D341Med (cell line): ENCODE data around the gene NDOR1.

Experiments
- DNase-seq: peaks from one replicate; pipeline ENCODE4 v3.0.0; 2012; ENCODE audit warnings: low spot score

The NDOR1 gene

GRCh38 chr9:137262909-137263285 is 57.4 kb downstream of the NDOR1 start:
- no peak for DNase-seq

DNA sequence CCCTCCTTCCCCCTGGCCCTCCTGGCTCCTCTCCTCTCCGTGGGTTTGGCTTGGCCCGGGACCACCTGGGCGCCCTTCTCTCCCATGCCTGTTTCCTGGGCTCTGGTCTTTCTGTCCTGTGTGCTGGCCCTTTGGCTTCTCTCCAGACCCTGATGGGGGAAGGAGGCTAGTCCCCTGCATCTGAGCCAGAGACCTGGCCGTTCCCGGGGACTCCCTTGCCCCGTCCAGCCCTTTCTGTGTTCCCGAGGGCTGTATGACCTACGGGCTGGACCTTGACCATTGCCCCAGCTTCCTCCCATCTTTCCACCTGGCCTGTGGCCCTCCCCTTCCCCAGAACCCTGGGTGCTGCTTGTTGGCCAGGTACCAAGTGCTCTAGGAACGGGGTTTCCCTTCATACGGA is 58.0 kb downstream of the NDOR1 start:
- no peak for DNase-seq

DNA sequence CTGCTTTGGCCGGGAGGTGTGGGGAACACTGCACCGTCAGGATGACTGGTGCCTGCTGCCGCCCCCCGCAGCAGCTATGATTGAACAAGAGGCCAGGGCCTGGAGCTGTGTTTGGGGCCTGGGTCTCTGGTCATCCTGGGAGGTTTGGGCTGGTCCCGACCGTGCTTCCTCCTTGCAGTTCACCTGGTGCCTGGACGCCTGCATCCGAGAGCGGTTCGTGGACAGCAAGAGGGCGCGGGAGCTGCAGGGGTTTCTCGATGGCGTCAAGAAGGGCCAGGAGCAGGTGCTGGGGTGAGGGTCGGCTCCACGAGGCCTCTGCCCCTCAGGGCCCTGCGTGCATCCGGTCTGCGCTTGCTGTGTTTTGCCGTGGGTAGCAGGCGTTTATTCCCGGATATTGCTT is 58.6 kb downstream of the NDOR1 start:
- no peak for DNase-seq

DNA sequence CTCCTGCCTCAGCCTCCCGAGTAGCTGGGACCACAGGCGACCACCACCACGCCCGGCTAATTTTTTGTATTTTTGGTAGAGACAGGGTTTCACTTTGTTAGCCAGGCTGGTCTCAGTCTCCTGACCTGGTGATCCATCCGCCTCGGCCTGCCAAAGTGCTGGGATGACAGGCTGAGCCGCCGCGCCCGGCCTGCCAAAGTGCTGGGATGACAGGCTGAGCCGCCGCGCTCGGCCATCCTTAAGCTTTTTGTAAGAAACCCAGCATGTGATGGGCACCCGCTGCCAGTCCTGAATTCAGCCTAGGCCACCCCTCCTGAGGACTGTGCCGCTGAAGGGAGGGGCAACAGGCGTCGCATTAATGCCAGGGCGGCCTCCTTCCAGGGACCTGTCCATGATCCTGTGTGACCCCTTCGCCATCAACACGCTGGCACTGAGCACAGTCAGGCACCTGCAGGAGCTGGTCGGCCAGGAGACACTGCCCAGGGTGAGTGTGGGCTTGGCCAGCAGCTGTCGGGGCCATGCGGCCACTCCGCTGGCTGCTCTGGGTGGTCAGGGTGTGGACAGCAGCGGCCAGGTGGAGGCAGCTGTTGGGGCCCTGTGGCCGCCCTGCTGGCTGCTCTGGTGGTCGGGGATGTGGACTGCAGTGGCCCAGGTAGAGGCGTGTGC is 60.1 kb downstream of the NDOR1 start:
- no peak for DNase-seq

DNA sequence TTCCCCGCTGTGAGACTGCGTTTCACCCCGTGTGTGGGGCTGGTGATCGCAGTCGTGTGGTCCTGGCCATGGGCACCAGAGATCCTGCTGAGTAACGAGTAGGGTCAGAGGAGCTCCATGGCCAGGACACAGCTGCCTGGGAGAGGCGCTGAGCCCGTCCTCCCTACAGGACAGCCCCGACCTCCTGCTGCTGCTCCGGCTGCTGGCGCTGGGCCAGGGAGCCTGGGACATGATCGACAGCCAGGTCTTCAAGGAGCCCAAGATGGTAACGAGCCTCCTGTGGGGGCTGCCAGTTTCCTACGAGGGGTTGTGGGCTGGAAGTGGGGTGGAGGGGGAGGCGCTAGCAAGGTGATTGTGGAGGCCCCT is 60.6 kb downstream of the NDOR1 start:
- no peak for DNase-seq
